H9 (cell line): Measurements from ENCODE around the gene KLHDC3. TPM values are rescaled to one million over a fixed set of nuclear protein-coding genes. Genes with fewer than 3 reads are reported as not detected.

Source experiments
- DNase-seq: peaks from one replicate; pipeline ENCODE4 v3.0.0-alpha.2; 2017
- H2AFZ ChIP-seq: one replicate; pipeline ENCODE4 v1.6.1; 2013; ENCODE audit warnings: mild to moderate bottlenecking, low read length, control low read depth, moderate library complexity
- H2AK5ac ChIP-seq: 2 replicates; pipeline ENCODE4 v1.6.1; 2013; ENCODE audit warnings: low read length, control low read depth, mixed read lengths; ENCODE audit not compliant: insufficient read length
- H2BK120ac ChIP-seq: one replicate; pipeline ENCODE4 v1.6.1; 2013; ENCODE audit warnings: low read depth, mild to moderate bottlenecking, low read length, control low read depth, inconsistent platforms; ENCODE audit not compliant: poor library complexity, severe bottlenecking
- H2BK12ac ChIP-seq: 2 replicates; pipeline ENCODE4 v1.6.1; 2013; ENCODE audit warnings: low read length, control low read depth, mixed read lengths, low read depth; ENCODE audit not compliant: insufficient read length
- H2BK15ac ChIP-seq: 2 replicates; pipeline ENCODE4 v1.6.1; 2013; ENCODE audit warnings: low read depth, low read length, control low read depth
- H2BK20ac ChIP-seq: one replicate; pipeline ENCODE4 v1.6.1; 2013; ENCODE audit warnings: low read depth, mild to moderate bottlenecking, low read length, control low read depth, inconsistent platforms; ENCODE audit not compliant: poor library complexity, severe bottlenecking
- H2BK5ac ChIP-seq: 2 replicates; pipeline ENCODE4 v1.6.1; 2013; ENCODE audit warnings: low read length, control low read depth, mixed read lengths; ENCODE audit not compliant: insufficient read length
- H3K14ac ChIP-seq: 2 replicates; pipeline ENCODE4 v1.6.1; 2013; ENCODE audit warnings: low read length, control low read depth; ENCODE audit not compliant: insufficient read depth
- H3K18ac ChIP-seq: 2 replicates; pipeline ENCODE4 v1.6.1; 2013; ENCODE audit warnings: low read depth, mild to moderate bottlenecking, mixed read lengths, low read length, control low read depth; ENCODE audit not compliant: insufficient read length
- H3K23ac ChIP-seq: 2 replicates; pipeline ENCODE4 v1.6.1; 2013; ENCODE audit warnings: low read length, control low read depth, mixed read lengths, low read depth; ENCODE audit not compliant: insufficient read length
- H3K23me2 ChIP-seq: 2 replicates; pipeline ENCODE4 v1.6.1; 2013; ENCODE audit warnings: low read depth, mild to moderate bottlenecking, mixed read lengths, low read length, control low read depth; ENCODE audit not compliant: insufficient read length, poor library complexity, severe bottlenecking
- H3K27ac ChIP-seq: 2 replicates; pipeline ENCODE4 v1.5.1; 2013; ENCODE audit warnings: low read length, control low read depth, mixed read lengths, low read depth; ENCODE audit not compliant: insufficient read length
- H3K27me3 ChIP-seq: 2 replicates; pipeline ENCODE4 v1.6.1; 2013; ENCODE audit warnings: low read length, control low read depth, inconsistent platforms; ENCODE audit not compliant: insufficient read depth
- H3K4ac ChIP-seq: 2 replicates; pipeline ENCODE4 v1.6.1; 2013; ENCODE audit warnings: low read depth, mild to moderate bottlenecking, control low read depth, inconsistent platforms, low read length, moderate library complexity
- H3K4me1 ChIP-seq: 2 replicates; pipeline ENCODE4 v1.6.1; 2013; ENCODE audit warnings: low read length, control low read depth, inconsistent platforms; ENCODE audit not compliant: insufficient read depth
- H3K4me2 ChIP-seq: 2 replicates; pipeline ENCODE4 v1.6.1; 2013; ENCODE audit warnings: low read length, control low read depth, mixed read lengths; ENCODE audit not compliant: insufficient read length, insufficient read depth
- H3K56ac ChIP-seq: 2 replicates; pipeline ENCODE4 v1.6.1; 2013; ENCODE audit warnings: low read depth, mild to moderate bottlenecking, mixed read lengths, low read length, control low read depth; ENCODE audit not compliant: insufficient read length
- H3K79me1 ChIP-seq: 2 replicates; pipeline ENCODE4 v1.6.1; 2013; ENCODE audit warnings: low read depth, mild to moderate bottlenecking, moderate library complexity, low read length, control low read depth, inconsistent platforms; ENCODE audit not compliant: insufficient read depth, poor library complexity, severe bottlenecking
- H3K79me2 ChIP-seq: 2 replicates; pipeline ENCODE4 v1.6.1; 2013; ENCODE audit warnings: low read length, control low read depth, inconsistent platforms; ENCODE audit not compliant: insufficient read depth
- H3K9ac ChIP-seq: 2 replicates; pipeline ENCODE4 v1.6.1; 2013; ENCODE audit warnings: low read length, control low read depth, mixed read lengths; ENCODE audit not compliant: insufficient read length; ENCODE audit errors: extremely low read depth
- H3K9me3 ChIP-seq: one replicate; pipeline ENCODE4 v1.6.1; 2013; ENCODE audit warnings: low read depth, low read length, inconsistent platforms; ENCODE audit not compliant: control insufficient read depth
- H3T11ph ChIP-seq: one replicate; pipeline ENCODE4 v1.6.1; 2013; ENCODE audit warnings: mild to moderate bottlenecking, low read length, control low read depth, inconsistent platforms
- H4K20me1 ChIP-seq: one replicate; pipeline ENCODE4 v1.6.1; 2013; ENCODE audit not compliant: control insufficient read depth, insufficient read length, insufficient read depth
- H4K5ac ChIP-seq: 2 replicates; pipeline ENCODE4 v1.6.1; 2013; ENCODE audit warnings: low read depth, mild to moderate bottlenecking, mixed read lengths, low read length, control low read depth; ENCODE audit not compliant: insufficient read length
- H4K8ac ChIP-seq: replicated peaks from 2 replicates; pipeline ENCODE4 v1.6.1; 2013; ENCODE audit warnings: low read length, control low read depth, mixed read lengths, low read depth; ENCODE audit not compliant: insufficient read length
- H4K91ac ChIP-seq: 2 replicates; pipeline ENCODE4 v1.6.1; 2013; ENCODE audit warnings: low read depth, mild to moderate bottlenecking, moderate library complexity, mixed read lengths, low read length, control low read depth; ENCODE audit not compliant: insufficient read length
- H3K27ac Mint-ChIP-seq, 3 experiments: 2 replicates in 2 of 3; 3 replicates in 1 of 3; pipeline ENCODE4 v1.8.0; 2020 to 2021; ENCODE audit warnings: mixed read lengths in 3 of 3, mild to moderate bottlenecking in 1 of 3, moderate library complexity in 1 of 3
- H3K27me3 Mint-ChIP-seq: 2 replicates; pipeline ENCODE4 v1.8.0; 2021; ENCODE audit warnings: low read depth, mild to moderate bottlenecking, moderate library complexity, mixed read lengths
- H3K36me3 Mint-ChIP-seq, 3 experiments: 2 replicates in 2 of 3; 3 replicates in 1 of 3; pipeline ENCODE4 v1.8.0; 2020 to 2021; ENCODE audit warnings: low read depth in 3 of 3, mixed read lengths in 3 of 3; ENCODE audit not compliant: insufficient read depth in 1 of 3
- H3K4me1 Mint-ChIP-seq, 2 experiments: 2 replicates each; pipeline ENCODE4 v1.8.0; 2020; ENCODE audit warnings: mixed read lengths in 2 of 2
- H3K4me3 Mint-ChIP-seq, 2 experiments: 2 replicates in 1 of 2; 3 replicates in 1 of 2; pipeline ENCODE4 v1.8.0; 2020 to 2021; ENCODE audit warnings: mild to moderate bottlenecking in 2 of 2, mixed read lengths in 2 of 2, moderate library complexity in 1 of 2
- H3K9me3 Mint-ChIP-seq, 2 experiments: 2 replicates in 1 of 2; 3 replicates in 1 of 2; pipeline ENCODE4 v1.8.0; 2020; ENCODE audit warnings: mild to moderate bottlenecking in 2 of 2, mixed read lengths in 2 of 2, moderate library complexity in 1 of 2
- WGBS: extraction: QIAGEN DNeasy Blood & Tissue Kit; methylation state at CpG from one replicate; pipeline ENCODE4 v1.1.7; 2013; ENCODE audit warnings: missing lambda C conversion rate, low lambda C conversion rate, mixed read lengths; ENCODE audit not compliant: insufficient read length; ENCODE audit errors: extremely low coverage; 5-methylcytosine and 5-hydroxymethylcytosine counted together
- total RNA-seq: library from RNA; stranded (reverse); gene quantifications from 2 replicates; pipeline ENCODE4 v1.2.1, GENCODE V29; 2021
- TF ChIP-seq, protein P1 (sequence below): fragments of 200-600 bp; sonication (generic); conservative IDR thresholded peaks from 3 replicates; pipeline ENCODE4 v1.8.0; 2021; ENCODE audit warnings: antibody characterized with exemption, mild to moderate bottlenecking

The KLHDC3 gene
- total RNA-seq, 1 experiment from 2014 or later, result 146 TPM

DNA sequence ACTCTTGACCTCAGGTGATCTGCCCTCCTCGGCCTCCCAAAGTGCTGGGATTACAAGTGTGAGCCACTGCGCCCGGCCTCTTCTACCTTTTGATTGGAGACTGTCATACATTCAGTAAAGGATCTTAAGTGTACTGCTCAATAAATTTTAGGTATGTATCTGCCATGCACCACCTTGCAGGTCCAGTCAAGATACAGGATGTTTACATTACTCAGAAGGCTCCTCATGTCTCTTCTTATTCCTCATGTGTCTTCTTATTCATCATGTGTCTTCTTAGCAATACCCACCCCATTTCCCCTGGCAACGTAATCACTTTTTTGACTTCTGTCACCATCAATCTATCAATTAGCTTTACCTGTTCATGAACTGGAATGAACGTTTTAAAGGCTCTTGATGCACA is 8.2 kb upstream of the KLHDC3 start:
- no peak overlapping the region for H3K56ac ChIP-seq
- H3K9ac ChIP-seq, result no peak overlapping the region
- no peaks in the 10 kb centered on the region for H3K27me3 ChIP-seq
- H3K14ac ChIP-seq, result no peak overlapping the region
- no peak overlapping the region for H3K27ac ChIP-seq
- no peaks in the 10 kb centered on the region for H3K23me2 ChIP-seq
- H3K9me3 ChIP-seq, result no peaks in the 10 kb centered on the region
- Mint-ChIP-seq H3K36me3 (peaks cover 18 to 59% (median 52%) of the 10 kb centered on the region in 3 experiments; a peak in 6 of 7 replicates), H3K9me3 (no peaks in the 10 kb centered on the region), H3K27ac (no peak overlapping the region), H3K4me1 (peaks cover 4 to 5% of the 10 kb centered on the region in 2 experiments; a peak in 3 of 4 replicates), H3K27me3 (no peaks in the 10 kb centered on the region), H3K4me3 (no peak overlapping the region; a peak in 1 of 5 replicates)
- H3K4ac ChIP-seq, result no peak overlapping the region
- H2BK20ac ChIP-seq, result no peak overlapping the region
- no peak overlapping the region for H2BK120ac ChIP-seq
- no peak overlapping the region for H3K23ac ChIP-seq
- no peak overlapping the region for H3K18ac ChIP-seq
- no CpG with 5 or more reads among the region's 5 CpGs for WGBS
- no peak for DNase-seq
- no peak overlapping the region for H2AFZ ChIP-seq
- no peak overlapping the region for H2BK15ac ChIP-seq
- H2AK5ac ChIP-seq, result no peak overlapping the region
- H2BK12ac ChIP-seq, result no peak overlapping the region
- H4K5ac ChIP-seq, result no peak overlapping the region
- H4K8ac ChIP-seq, result no peak overlapping the region
- no peaks in the 10 kb centered on the region for H3K79me1 ChIP-seq
- H3K79me2 ChIP-seq, result 0 out of 2 replicates have a peak, but pooled peaks cover 2% of the 10 kb centered on the region
- H2BK5ac ChIP-seq, result no peak overlapping the region
- H3K4me2 ChIP-seq, result no peak overlapping the region
- no peaks in the 10 kb centered on the region for H3K4me1 ChIP-seq
- H4K91ac ChIP-seq, result no peak overlapping the region
- TF ChIP-seq, protein P1, sequence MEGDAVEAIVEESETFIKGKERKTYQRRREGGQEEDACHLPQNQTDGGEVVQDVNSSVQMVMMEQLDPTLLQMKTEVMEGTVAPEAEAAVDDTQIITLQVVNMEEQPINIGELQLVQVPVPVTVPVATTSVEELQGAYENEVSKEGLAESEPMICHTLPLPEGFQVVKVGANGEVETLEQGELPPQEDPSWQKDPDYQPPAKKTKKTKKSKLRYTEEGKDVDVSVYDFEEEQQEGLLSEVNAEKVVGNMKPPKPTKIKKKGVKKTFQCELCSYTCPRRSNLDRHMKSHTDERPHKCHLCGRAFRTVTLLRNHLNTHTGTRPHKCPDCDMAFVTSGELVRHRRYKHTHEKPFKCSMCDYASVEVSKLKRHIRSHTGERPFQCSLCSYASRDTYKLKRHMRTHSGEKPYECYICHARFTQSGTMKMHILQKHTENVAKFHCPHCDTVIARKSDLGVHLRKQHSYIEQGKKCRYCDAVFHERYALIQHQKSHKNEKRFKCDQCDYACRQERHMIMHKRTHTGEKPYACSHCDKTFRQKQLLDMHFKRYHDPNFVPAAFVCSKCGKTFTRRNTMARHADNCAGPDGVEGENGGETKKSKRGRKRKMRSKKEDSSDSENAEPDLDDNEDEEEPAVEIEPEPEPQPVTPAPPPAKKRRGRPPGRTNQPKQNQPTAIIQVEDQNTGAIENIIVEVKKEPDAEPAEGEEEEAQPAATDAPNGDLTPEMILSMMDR, result no peak
- no peaks in the 10 kb centered on the region for H4K20me1 ChIP-seq
- no peak overlapping the region for H3T11ph ChIP-seq
